Measurements from ENCODE around the gene ZNF8.
A peak's percentile ranks its signal among the peaks of the same experiment; 100 is the strongest.

The ZNF8 gene

GRCh38 chr19:58318297-58318696 is 39.5 kb downstream of the ZNF8 start:
- no peak for TF ChIP-seq CTCF (IDR thresholded peaks at IDR 0.05; ENCODE audit: low read depth, low read length, missing control alignments)
- no peak overlapping the region for H3K4me3 ChIP-seq (replicated peaks; ENCODE audit: low read depth, low read length)
- no peak for DNase-seq (ENCODE audit: extremely low read depth, low read depth)

GRCh38 chr19:58319241-58319640 is 40.5 kb downstream of the ZNF8 start:
- H3K4me3 ChIP-seq (replicated peaks; ENCODE audit: low read depth, low read length), result no peak overlapping the region
- DNase-seq (ENCODE audit: extremely low read depth, low read depth), result no peak
- no peak for TF ChIP-seq CTCF (IDR thresholded peaks at IDR 0.05; ENCODE audit: low read depth, low read length, missing control alignments)

GRCh38 chr19:58325311-58326022 is 46.7 kb downstream of the ZNF8 start:
- TF ChIP-seq CTCF (IDR thresholded peaks at IDR 0.05; ENCODE audit: low read depth, low read length, missing control alignments), result no peak
- peak overlapping the region; percentile 78 for H3K4me3 ChIP-seq (replicated peaks; ENCODE audit: low read depth, low read length)
- no peak for DNase-seq (ENCODE audit: extremely low read depth, low read depth)

- no peak for DNase-seq (ENCODE audit: extremely low read depth, low read depth)
- no peak for TF ChIP-seq CTCF (IDR thresholded peaks at IDR 0.05; ENCODE audit: low read depth, low read length, missing control alignments)
- H3K4me3 ChIP-seq (replicated peaks; ENCODE audit: low read depth, low read length), result peak overlapping the region; percentile 78
These were observed 47.8 kb downstream of the ZNF8 start for GRCh38 chr19:58326501-58326913.

- peak; percentile 86 for DNase-seq (ENCODE audit: extremely low read depth, low read depth)
- peak within 1 kb of the TSS; percentile 78 for H3K4me3 ChIP-seq (replicated peaks; ENCODE audit: low read depth, low read length)
- TF ChIP-seq CTCF (IDR thresholded peaks at IDR 0.05; ENCODE audit: low read depth, low read length, missing control alignments), result no peak
These were observed 48.4 kb downstream of the ZNF8 start, which contains the start of gene ZSCAN22 for GRCh38 chr19:58326914-58327726. Gene ZSCAN22, plus strand, starts transcription at chr19:58326994. Its CDS starts 7,809 bp downstream, at chr19:58334803.

- no peak overlapping the region for H3K4me3 ChIP-seq (replicated peaks; ENCODE audit: low read depth, low read length)
- no peak for DNase-seq (ENCODE audit: extremely low read depth, low read depth)
- peak; percentile 12 for TF ChIP-seq CTCF (IDR thresholded peaks at IDR 0.05; ENCODE audit: low read depth, low read length, missing control alignments)
These were observed 50.2 kb downstream of the ZNF8 start for GRCh38 chr19:58328999-58329398.

Data from HFF-Myc (cell line).